HG03064 (cell line): ENCODE data around the gene C1QTNF8.
"Not testable (repeated sequence)": the region's sequence is repeated elsewhere in the genome, so short reads cannot be mapped to it uniquely, and the experiment has no call there.

Experiments used
- ATAC-seq: cut with Tn5 transposase; IDR thresholded peaks from one replicate; pipeline ENCODE4 v1.9.1; 2021; ENCODE audit warnings: low read depth; ENCODE audit not compliant: unreplicated experiment

Gene C1QTNF8

GRCh38 chr16:1095450-1096168, 435 bp downstream of the C1QTNF8 start:
- no peak for ATAC-seq

DNA sequence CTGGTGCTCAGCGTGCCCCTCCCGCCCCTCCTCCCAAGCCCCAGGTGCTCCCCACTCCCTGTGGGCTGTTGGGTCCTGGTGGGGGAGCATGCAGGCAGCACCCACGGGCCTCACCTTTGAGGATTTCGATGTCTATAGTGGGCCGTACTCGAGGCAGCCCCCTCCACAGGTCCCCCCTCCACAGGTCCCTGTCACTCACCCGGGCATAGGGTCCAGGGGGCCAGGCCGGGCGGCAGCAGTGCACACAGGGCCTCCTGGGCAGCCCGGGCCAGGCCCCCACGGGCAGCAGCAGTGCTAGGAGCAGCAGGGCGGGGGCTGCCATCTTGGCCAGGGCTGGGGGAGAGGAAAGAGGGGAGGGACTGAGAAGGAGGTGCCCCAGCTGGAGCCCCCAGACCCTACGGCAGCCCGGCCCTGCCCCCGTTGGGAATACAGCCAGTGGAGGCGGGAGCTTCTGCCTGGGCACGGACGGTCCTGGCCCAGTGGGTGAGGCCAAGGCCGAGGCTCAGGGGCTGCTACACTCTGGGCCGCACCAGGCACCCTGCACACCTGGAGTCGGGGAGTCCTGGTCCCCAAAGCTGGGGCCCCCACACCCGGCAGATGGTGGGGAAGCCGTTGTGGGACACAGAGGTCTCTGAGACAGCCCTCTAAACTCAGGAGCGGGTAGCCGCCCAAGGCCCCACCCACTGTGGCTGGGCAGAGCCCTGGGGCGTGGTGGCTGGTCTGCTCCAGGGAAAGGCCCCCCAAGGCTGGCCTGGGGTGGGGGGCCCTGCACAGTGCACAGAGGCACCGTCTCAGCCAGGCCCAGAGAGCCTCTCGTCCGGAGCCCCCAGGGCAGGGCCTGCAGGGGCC, 1.2 kb downstream of the C1QTNF8 start:
- no peak for ATAC-seq

DNA sequence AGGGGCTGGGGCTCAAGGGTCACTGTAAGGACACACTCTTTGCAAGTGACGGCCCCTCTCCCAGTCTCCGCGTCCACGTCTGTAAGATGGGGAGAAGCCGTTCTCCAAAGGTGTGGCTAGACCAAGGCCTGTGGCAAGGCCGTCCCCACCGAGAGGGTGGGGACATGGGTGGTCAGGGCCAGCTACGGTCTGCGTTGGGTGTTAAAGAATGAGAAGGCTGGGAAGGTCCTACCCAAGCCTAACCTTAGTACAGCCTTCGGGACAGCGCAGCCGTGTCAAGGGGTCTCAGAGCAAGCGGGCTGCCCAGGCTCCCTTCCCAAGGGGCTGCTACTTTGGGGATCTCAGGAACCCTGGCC, 1.9 kb downstream of the C1QTNF8 start:
- no peak for ATAC-seq

GRCh38 chr16:1093284-1094123, 2.5 kb downstream of the C1QTNF8 start:
- no peak for ATAC-seq

DNA sequence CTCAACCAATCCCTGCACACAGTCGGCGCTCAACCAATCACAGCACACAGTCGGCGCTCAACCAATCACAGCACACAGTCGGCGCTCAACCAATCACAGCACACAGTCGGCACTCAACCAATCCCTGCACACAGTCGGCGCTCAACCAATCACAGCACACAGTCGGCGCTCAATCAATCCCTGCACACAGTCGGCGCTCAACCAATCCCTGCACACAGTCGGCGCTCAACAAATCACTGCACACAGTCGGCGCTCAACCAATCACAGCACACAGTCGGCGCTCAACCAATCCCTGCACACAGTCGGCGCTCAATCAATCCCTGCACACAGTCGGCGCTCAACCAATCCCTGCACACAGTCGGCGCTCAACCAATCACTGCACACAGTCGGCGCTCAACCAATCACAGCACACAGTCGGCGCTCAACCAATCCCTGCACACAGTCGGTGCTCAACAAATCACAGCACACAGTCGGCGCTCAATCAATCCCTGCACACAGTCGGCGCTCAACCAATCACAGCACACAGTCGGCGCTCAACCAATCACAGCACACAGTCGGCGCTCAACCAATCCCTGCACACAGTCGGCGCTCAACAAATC, 3.3 kb downstream of the C1QTNF8 start:
- ATAC-seq = not testable (repeated sequence)

GRCh38 chr16:1091992-1092552, 4.0 kb downstream of the C1QTNF8 start:
- no peak for ATAC-seq

- ATAC-seq = no peak
Measured at GRCh38 chr16:1090620-1091587, 5.1 kb downstream of the C1QTNF8 start.

GRCh38 chr16:1089822-1090619, 6.0 kb downstream of the C1QTNF8 start:
- no peak for ATAC-seq

- no peak for ATAC-seq
Measured at GRCh38 chr16:1089439-1089821, 6.6 kb downstream of the C1QTNF8 start.

GRCh38 chr16:1088295-1089170, 7.5 kb downstream of the C1QTNF8 start:
- ATAC-seq = no peak

GRCh38 chr16:1086443-1086842, 9.6 kb downstream of the C1QTNF8 start:
- not testable (repeated sequence) for ATAC-seq

GRCh38 chr16:1084971-1085370, 11.1 kb downstream of the C1QTNF8 start:
- ATAC-seq = no peak

DNA sequence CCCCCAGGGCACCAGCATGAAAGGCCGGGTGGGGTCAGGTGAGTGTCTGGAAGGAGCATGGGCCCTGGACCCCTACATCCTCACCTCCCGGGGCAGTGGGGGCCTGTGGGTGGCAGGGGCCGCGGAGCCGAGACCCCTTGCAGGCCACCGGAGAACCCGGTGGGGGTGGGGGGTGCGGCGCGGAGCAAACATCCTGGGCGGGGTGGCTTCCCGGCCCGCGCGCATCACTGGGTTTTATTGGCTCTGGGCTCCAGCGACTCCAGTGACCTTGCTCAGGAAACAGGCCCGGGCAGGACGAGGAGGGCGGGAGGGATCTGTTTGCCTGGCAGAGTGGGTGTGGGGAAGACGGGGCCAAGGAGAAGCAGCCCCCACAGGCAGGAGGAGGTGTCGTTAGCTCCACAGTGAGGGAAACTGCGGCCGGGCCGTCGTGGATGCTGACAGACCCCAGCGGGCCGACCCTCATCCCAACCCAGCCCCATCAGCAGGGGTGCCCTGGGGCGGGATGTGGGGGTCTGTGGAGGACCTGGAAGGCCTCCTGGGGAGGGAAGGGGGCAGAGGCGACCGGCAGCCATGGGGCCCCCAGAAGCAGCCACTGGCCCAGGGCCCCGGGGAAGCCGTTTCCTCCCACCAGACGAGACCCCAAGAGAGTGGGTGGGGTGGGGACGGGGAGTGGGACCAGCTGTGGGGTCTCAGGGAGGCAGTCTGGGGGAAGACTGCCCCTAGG, 12.9 kb downstream of the C1QTNF8 start:
- ATAC-seq = no peak

DNA sequence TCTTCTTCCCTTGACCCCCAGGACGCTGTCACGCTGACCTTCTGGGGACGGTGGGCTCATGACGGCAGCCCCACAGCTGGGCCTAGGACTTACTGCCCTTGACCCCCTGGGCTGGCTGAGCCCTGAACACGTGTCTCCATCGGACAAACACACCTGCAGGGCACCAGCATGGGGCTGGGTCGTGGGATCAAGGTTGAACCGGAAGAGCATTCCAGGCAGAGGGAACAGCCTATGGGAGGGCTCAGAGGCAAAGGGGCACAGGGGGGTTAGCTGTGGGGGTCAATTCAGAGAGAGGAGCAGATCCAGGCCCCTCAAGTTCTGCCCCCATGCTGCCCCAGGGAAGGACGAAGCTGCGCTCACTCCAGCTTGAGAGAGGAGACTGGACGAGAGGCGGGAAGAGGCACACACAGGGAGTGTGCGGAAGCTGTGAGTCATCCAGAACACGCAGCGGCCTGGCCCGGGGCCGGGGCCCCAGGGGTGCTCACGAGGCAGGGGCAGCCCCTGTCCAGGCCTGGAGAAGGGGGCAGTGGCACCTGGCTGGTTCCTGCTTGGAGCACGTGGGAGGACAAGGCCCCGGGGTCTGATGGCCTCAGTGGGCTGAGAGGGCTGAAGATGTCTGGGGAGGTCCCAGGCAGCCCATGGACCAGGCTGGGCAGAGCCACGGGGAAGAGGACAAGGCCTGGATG, 13.6 kb downstream of the C1QTNF8 start:
- ATAC-seq = no peak

- no peak for ATAC-seq
Measured at GRCh38 chr16:1081734-1082265, 14.2 kb downstream of the C1QTNF8 start.
